SIG-M5 (cell line): Measurements from ENCODE around the gene ZNF726.
"Not testable (repeated sequence)": the region's sequence is repeated elsewhere in the genome, so short reads cannot be mapped to it uniquely, and the experiment has no call there.

Experiments used
- DNase-seq: peaks from one replicate; lab custom pipeline; 2025; lab: John Stamatoyannopoulos, UW

The ZNF726 gene

GRCh38 chr19:23914402-23915286 lies at the start of gene ZNF726:
ZNF726 (plus strand) TSS chr19:23914886; CDS start chr19:23914995, 109 bp downstream.
- DNase-seq = no peak

GRCh38 chr19:23867895-23868294 lies 46.8 kb upstream of the ZNF726 start:
- no peak for DNase-seq

- DNase-seq = no peak
Observed at GRCh38 chr19:23868630-23869029, 46.1 kb upstream of the ZNF726 start.

GRCh38 chr19:23872282-23872919 lies 42.3 kb upstream of the ZNF726 start:
- DNase-seq = no peak

- DNase-seq = no peak
Observed at GRCh38 chr19:23876261-23876660, 38.4 kb upstream of the ZNF726 start.

- DNase-seq = not testable (repeated sequence)
Observed at GRCh38 chr19:23876756-23877155, 37.9 kb upstream of the ZNF726 start.

- no peak for DNase-seq
Observed at GRCh38 chr19:23882493-23882892, 32.2 kb upstream of the ZNF726 start.

GRCh38 chr19:23884363-23884762 lies 30.3 kb upstream of the ZNF726 start:
- DNase-seq = no peak

GRCh38 chr19:23887642-23888041 lies 27.0 kb upstream of the ZNF726 start:
- DNase-seq = no peak

- DNase-seq = not testable (repeated sequence)
Observed at GRCh38 chr19:23896096-23896495, 18.6 kb upstream of the ZNF726 start.

GRCh38 chr19:23896912-23897311 lies 17.8 kb upstream of the ZNF726 start:
- DNase-seq = no peak

GRCh38 chr19:23901360-23901759 lies 13.3 kb upstream of the ZNF726 start:
- no peak for DNase-seq

- DNase-seq = no peak
Observed at GRCh38 chr19:23904406-23904805, 10.3 kb upstream of the ZNF726 start.

- no peak for DNase-seq
Observed at GRCh38 chr19:23905771-23906170, 8.9 kb upstream of the ZNF726 start.

- DNase-seq = no peak
Observed at GRCh38 chr19:23906835-23907234, 7.9 kb upstream of the ZNF726 start.

- DNase-seq = no peak
Observed at GRCh38 chr19:23908165-23908564, 6.5 kb upstream of the ZNF726 start.

- no peak for DNase-seq
Observed at GRCh38 chr19:23909222-23909621, 5.5 kb upstream of the ZNF726 start.

GRCh38 chr19:23913931-23914330 lies 755 bp upstream of the ZNF726 start:
- DNase-seq = no peak

- DNase-seq = no peak
Observed at GRCh38 chr19:23916991-23917390, 2.3 kb downstream of the ZNF726 start.

- DNase-seq = no peak
Observed at GRCh38 chr19:23917856-23918255, 3.2 kb downstream of the ZNF726 start.

- DNase-seq = no peak
Observed at GRCh38 chr19:23925285-23925684, 10.6 kb downstream of the ZNF726 start.

GRCh38 chr19:23932878-23933277 lies 18.2 kb downstream of the ZNF726 start:
- no peak for DNase-seq

GRCh38 chr19:23937031-23937430 lies 22.3 kb downstream of the ZNF726 start:
- not testable (repeated sequence) for DNase-seq
